PC-9 (cell line): ENCODE results near the gene LCE3C. TPM values are rescaled to one million over a fixed set of nuclear protein-coding genes. Genes with fewer than 3 reads are reported as not detected.

Experiments
- BruUV-seq: library from RNA; stranded (reverse); fragments of 400-500 nt; replicated peaks from 2 replicates; lab custom pipeline; 2021; lab: Mats Ljungman, UMichigan
- CTCF ChIA-PET: fragments of 300-600 bp; sonication (Branson Sonifier 250); formaldehyde crosslinking; loops from one replicate; lab custom pipeline; 2022; ENCODE audit warnings: antibody characterized with exemption; lab: Charles Lee
- POLR2A ChIA-PET: fragments of 300-600 bp; sonication (Branson Sonifier 250); formaldehyde crosslinking; loops from one replicate; lab custom pipeline; 2022; ENCODE audit warnings: antibody characterized with exemption; ENCODE audit not compliant: unreplicated experiment; lab: Charles Lee
- DNase-seq, 2 experiments: peaks; one replicate each; pipeline versions ENCODE4 v3.0.0 to v3.0.0-alpha.2; 2015 to 2022; ENCODE audit warnings: mixed read lengths in 1 of 2
- H2AFZ ChIP-seq: fragments of 200-600 bp; sonication (generic); 2 replicates; pipeline ENCODE4 v1.8.1; 2017; ENCODE audit warnings: antibody characterized with exemption
- H3F3A ChIP-seq: fragments of 200-600 bp; sonication (generic); 2 replicates; pipeline ENCODE4 v1.8.1; 2017; ENCODE audit warnings: antibody characterized with exemption, mild to moderate bottlenecking, low read depth; ENCODE audit not compliant: insufficient read depth
- H3K27ac ChIP-seq: fragments of 200-600 bp; sonication (generic); 2 replicates; pipeline ENCODE4 v1.6.1; 2016; ENCODE audit warnings: mixed run types
- H3K27me3 ChIP-seq: fragments of 200-600 bp; sonication (generic); 2 replicates; pipeline ENCODE4 v1.6.1; 2016; ENCODE audit warnings: low read depth, mixed run types; ENCODE audit not compliant: insufficient read depth
- H3K36me3 ChIP-seq: fragments of 200-600 bp; sonication (generic); 2 replicates; pipeline ENCODE4 v1.6.1; 2016; ENCODE audit warnings: low read depth, mixed run types
- H3K4me1 ChIP-seq: fragments of 200-600 bp; sonication (generic); replicated peaks from 2 replicates; pipeline ENCODE4 v1.6.1; 2016; ENCODE audit warnings: mixed run types; ENCODE audit not compliant: insufficient read depth
- H3K4me2 ChIP-seq: fragments of 200-600 bp; sonication (generic); 2 replicates; pipeline ENCODE4 v1.6.1; 2017; ENCODE audit warnings: mixed run types
- H3K4me3 ChIP-seq: fragments of 200-600 bp; sonication (generic); 2 replicates; pipeline ENCODE4 v1.6.1; 2016; ENCODE audit warnings: mixed run types
- H3K79me2 ChIP-seq: fragments of 200-600 bp; sonication (generic); 2 replicates; pipeline ENCODE4 v1.6.1; 2017; ENCODE audit warnings: low read depth, mixed run types
- H3K9me2 ChIP-seq: fragments of 200-600 bp; sonication (generic); 2 replicates; pipeline ENCODE4 v1.8.1; 2017; ENCODE audit warnings: mild to moderate bottlenecking; ENCODE audit not compliant: insufficient read depth
- H3K9me3 ChIP-seq: fragments of 200-600 bp; sonication (generic); 2 replicates; pipeline ENCODE4 v1.8.1; 2016; ENCODE audit warnings: low read depth; ENCODE audit not compliant: insufficient read depth
- H4K20me1 ChIP-seq: fragments of 200-600 bp; sonication (generic); 2 replicates; pipeline ENCODE4 v1.8.1; 2017; ENCODE audit not compliant: insufficient read depth
- CTCF ChIP-seq: fragments of 200-600 bp; sonication (generic); conservative IDR thresholded peaks from 2 replicates; pipeline ENCODE4 v1.6.1; 2017; ENCODE audit warnings: mixed run types, antibody characterized with exemption, mild to moderate bottlenecking, moderate library complexity
- EZH2 ChIP-seq: fragments of 200-600 bp; sonication (generic); IDR thresholded peaks from 2 replicates; pipeline ENCODE4 v1.8.0; 2017; ENCODE audit warnings: antibody characterized with exemption, low read depth
- intact Hi-C: fragments of 100-400 bp; cut with micrococcal nuclease; formaldehyde crosslinking; loops from one replicate; pipeline ENCODE4 v1.10.0; 2022; ENCODE audit not compliant: unreplicated experiment
- total RNA-seq: library from RNA; stranded (reverse); gene quantifications from 2 replicates; pipeline ENCODE4 v1.2.3, GENCODE V29; 2021

Gene LCE3C
- total RNA-seq, 1 experiment from 2014 or later, result not detected

DNA sequence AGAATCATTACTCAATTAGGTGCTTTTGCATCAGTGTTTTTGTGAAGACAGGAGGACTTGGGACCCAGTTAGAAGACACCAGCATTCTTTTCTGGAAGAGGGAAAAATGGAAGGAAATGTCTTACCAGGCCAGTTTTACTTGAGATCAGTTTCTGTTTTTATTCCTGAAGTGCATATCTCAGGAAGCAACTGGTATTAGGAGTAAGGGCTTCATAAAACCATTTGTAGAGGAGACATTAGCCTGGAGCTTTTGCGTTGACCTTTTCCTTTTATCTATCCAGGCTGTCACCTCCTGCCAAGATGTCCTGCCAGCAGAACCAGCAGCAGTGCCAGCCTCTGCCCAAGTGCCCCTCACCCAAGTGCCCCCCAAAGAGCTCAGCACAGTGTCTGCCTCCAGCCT, 13.5 kb downstream of the LCE3C start, which contains the start of gene LCE3B:
Gene LCE3B (plus strand): TSS at position 301 of the 400 bp plus-strand sequence. CDS start 0 bp downstream, at position 301.
- H2AFZ ChIP-seq, result no peak within 1 kb of the TSS
- H3F3A ChIP-seq, result no peaks in the 10 kb centered on the region
- H3K27me3 ChIP-seq, result peaks cover 19% of the 10 kb centered on the region
- H3K27ac ChIP-seq, result no peak within 1 kb of the TSS
- H3K9me2 ChIP-seq, result no peaks in the 10 kb centered on the region
- H4K20me1 ChIP-seq, result no peaks in the 10 kb centered on the region
- H3K9me3 ChIP-seq, result no peaks in the 10 kb centered on the region; the same call in 1 of the 2 replicates
- H3K4me3 ChIP-seq, result no peak within 1 kb of the TSS
- no TSS peak for BruUV-seq
- no peaks in the 10 kb centered on the region for H3K36me3 ChIP-seq
- H3K79me2 ChIP-seq, result no peaks in the 10 kb centered on the region
- no peak within 1 kb of the TSS for H3K4me2 ChIP-seq
- CTCF ChIA-PET, result no interaction called here
- TF ChIP-seq CTCF, result no peak
- TF ChIP-seq EZH2, result no peak
- POLR2A ChIA-PET, result no interaction called here
- intact Hi-C loops, result no loop called here
- no peaks in the 10 kb centered on the region for H3K4me1 ChIP-seq
- DNase-seq, result no peak

- no peak overlapping the region for H3K4me2 ChIP-seq
- POLR2A ChIA-PET, result no interaction called here
- H3K4me3 ChIP-seq, result no peak overlapping the region
- TF ChIP-seq CTCF (no peak), EZH2 (no peak)
- H3K9me2 ChIP-seq, result no peaks in the 10 kb centered on the region
- no peaks in the 10 kb centered on the region for H4K20me1 ChIP-seq
- intact Hi-C loops, result no loop called here
- DNase-seq, result no peak
- CTCF ChIA-PET, result no interaction called here
- no peak overlapping the region for H2AFZ ChIP-seq
- H3K4me1 ChIP-seq, result no peaks in the 10 kb centered on the region
- peaks cover 3% of the 10 kb centered on the region; the same call in 1 of the 2 replicates for H3K9me3 ChIP-seq
- no TSS peak for BruUV-seq
- no peaks in the 10 kb centered on the region for H3F3A ChIP-seq
- no peaks in the 10 kb centered on the region for H3K36me3 ChIP-seq
- H3K27me3 ChIP-seq, result peaks cover 19% of the 10 kb centered on the region
- H3K27ac ChIP-seq, result no peak overlapping the region
- no peaks in the 10 kb centered on the region for H3K79me2 ChIP-seq
Measured at GRCh38 chr1:152621993-152622392, 22.0 kb downstream of the LCE3C start.

- TF ChIP-seq EZH2 (no peak), CTCF (no peak)
- Histone ChIP-seq H3K4me2 (no peak within 1 kb of the TSS), H3K36me3 (no peaks in the 10 kb centered on the region), H3K9me3 (peaks cover 3% of the 10 kb centered on the region; the same call in 1 of the 2 replicates), H2AFZ (no peak within 1 kb of the TSS), H3K27ac (no peak within 1 kb of the TSS), H3K9me2 (no peaks in the 10 kb centered on the region), H3K27me3 (peaks cover 19% of the 10 kb centered on the region), H3F3A (no peaks in the 10 kb centered on the region), H3K4me3 (no peak within 1 kb of the TSS), H3K79me2 (no peaks in the 10 kb centered on the region), H4K20me1 (no peaks in the 10 kb centered on the region), H3K4me1 (no peaks in the 10 kb centered on the region)
- CTCF ChIA-PET, result no interaction called here
- no peak for DNase-seq
- BruUV-seq, result no TSS peak
- POLR2A ChIA-PET, result no interaction called here
- intact Hi-C loops, result no loop called here
Measured at GRCh38 chr1:152622803-152623202, 22.8 kb downstream of the LCE3C start, which contains the start of gene LCE3A. Gene LCE3A, minus strand, starts transcription at chr1:152623103. Its CDS starts 0 bp downstream, at chr1:152623103.
